H1 (cell line): ENCODE data around the gene MRPL28. TPM values are rescaled to one million over a fixed set of nuclear protein-coding genes. Genes with fewer than 3 reads are reported as not detected.

Source experiments
- CTCF ChIA-PET: fragments of 300-600 bp; sonication (Branson Sonifier 250); formaldehyde crosslinking; loops from one replicate; lab custom pipeline; 2021; ENCODE audit not compliant: partially characterized antibody; lab: Charles Lee
- POLR2A ChIA-PET: fragments of 300-600 bp; sonication (Branson Sonifier 250); formaldehyde crosslinking; loops from one replicate; lab custom pipeline; 2021; ENCODE audit warnings: inconsistent platforms; ENCODE audit not compliant: partially characterized antibody; lab: Charles Lee
- DNase-seq, 2 experiments: peaks; one replicate each; pipeline versions ENCODE4 v3.0.0 to v3.0.0-alpha.2; 2010 to 2022; ENCODE audit warnings: low spot score in 2 of 2, low read depth in 1 of 2, mixed read lengths in 1 of 2
- FAIRE-seq: peaks from 2 replicates; lab custom pipeline; 2011; peaks lifted over from hg19 to GRCh38; lab: Jason Lieb, UNC
- H2AFZ ChIP-seq: 2 replicates; pipeline ENCODE4 v1.8.1; 2012; ENCODE audit warnings: low read length, inconsistent platforms
- H2AK5ac ChIP-seq: 2 replicates; pipeline ENCODE4 v1.6.1; 2013; ENCODE audit warnings: low read depth, low read length
- H2BK120ac ChIP-seq: replicated peaks from 2 replicates; pipeline ENCODE3; 2013; ENCODE audit warnings: low read depth, low read length, inconsistent platforms
- H2BK12ac ChIP-seq: 2 replicates; pipeline ENCODE4 v1.6.1; 2013; ENCODE audit warnings: low read depth, low read length
- H2BK15ac ChIP-seq: 2 replicates; pipeline ENCODE4 v1.6.1; 2013; ENCODE audit warnings: low read length
- H2BK20ac ChIP-seq: 2 replicates; pipeline ENCODE4 v1.6.1; 2013; ENCODE audit warnings: low read length
- H2BK5ac ChIP-seq: 2 replicates; pipeline ENCODE4 v1.6.1; 2013; ENCODE audit warnings: low read depth, low read length
- H3K14ac ChIP-seq: 2 replicates; pipeline ENCODE4 v1.6.1; 2013; ENCODE audit warnings: inconsistent platforms; ENCODE audit not compliant: insufficient read length
- H3K18ac ChIP-seq: 2 replicates; pipeline ENCODE4 v1.6.1; 2013; ENCODE audit warnings: low read length; ENCODE audit errors: extremely low read depth
- H3K23ac ChIP-seq: 2 replicates; pipeline ENCODE4 v1.6.1; 2013; ENCODE audit warnings: inconsistent platforms; ENCODE audit not compliant: insufficient read length
- H3K23me2 ChIP-seq: 2 replicates; pipeline ENCODE4 v1.6.1; 2013; ENCODE audit warnings: low read depth, low read length
- H3K27ac ChIP-seq: 2 replicates; pipeline ENCODE4 v1.6.1; 2011; ENCODE audit warnings: low read depth, low read length, inconsistent platforms
- H3K27me3 ChIP-seq, 4 experiments: replicated peaks in 1 of 4; 1 replicate in 1 of 4; 2 replicates in 3 of 4; pipeline versions ENCODE4 v1.6.1 to v1.8.1; 2011 to 2013; ENCODE audit warnings: low read length in 3 of 4, mild to moderate bottlenecking in 3 of 4, inconsistent platforms in 2 of 4, mixed read lengths in 2 of 4, moderate library complexity in 1 of 4; ENCODE audit not compliant: control insufficient read depth in 3 of 4, insufficient read depth in 3 of 4; ENCODE audit errors: extremely low read depth in 1 of 4
- H3K36me3 ChIP-seq, 4 experiments: 2 replicates each; pipeline versions ENCODE4 v1.6.1 to v1.8.1; 2011 to 2013; ENCODE audit warnings: mild to moderate bottlenecking in 4 of 4, low read length in 3 of 4, moderate library complexity in 2 of 4, control low read depth in 1 of 4, inconsistent platforms in 1 of 4; ENCODE audit not compliant: insufficient read depth in 4 of 4, control insufficient read depth in 2 of 4
- H3K4ac ChIP-seq: replicated peaks from 2 replicates; pipeline ENCODE3; 2013; ENCODE audit warnings: low read length, low read depth, mixed read lengths, inconsistent platforms; ENCODE audit not compliant: insufficient read length
- H3K4me1 ChIP-seq, 4 experiments: replicated peaks in 1 of 4; 1 replicate in 1 of 4; 2 replicates in 3 of 4; pipeline versions ENCODE4 v1.6.1 to v1.8.1; 2011 to 2013; ENCODE audit warnings: low read length in 3 of 4, inconsistent platforms in 2 of 4, mixed read lengths in 1 of 4; ENCODE audit not compliant: insufficient read depth in 4 of 4, control insufficient read depth in 3 of 4
- H3K4me2 ChIP-seq, 2 experiments: 2 replicates each; pipeline versions ENCODE4 v1.6.1 to v1.8.1; 2011 to 2013; ENCODE audit warnings: low read depth in 2 of 2, low read length in 2 of 2, control low read depth in 1 of 2, inconsistent platforms in 1 of 2, mild to moderate bottlenecking in 1 of 2; ENCODE audit not compliant: insufficient read depth in 1 of 2
- H3K4me3 ChIP-seq, 4 experiments: fragments of 200-600, 300-600 bp in 1 of 4; sonication (generic), shearing (Covaris generic), sonication (Bioruptor Twin) in 1 of 4; 2 replicates each; pipeline versions ENCODE4 v1.5.1 to v1.8.1; 2011 to 2016; ENCODE audit warnings: low read length in 4 of 4, low read depth in 3 of 4, control low read depth in 2 of 4, inconsistent platforms in 2 of 4, mild to moderate bottlenecking in 2 of 4, mixed read lengths in 1 of 4, moderate library complexity in 1 of 4; ENCODE audit not compliant: insufficient read depth in 2 of 4; ENCODE audit errors: extremely low read depth in 1 of 4
- H3K56ac ChIP-seq: replicated peaks from 2 replicates; pipeline ENCODE3; 2013; ENCODE audit warnings: low read depth, mild to moderate bottlenecking, mixed read lengths, low read length, inconsistent platforms; ENCODE audit not compliant: insufficient read length
- H3K79me1 ChIP-seq: 2 replicates; pipeline ENCODE4 v1.6.1; 2013; ENCODE audit warnings: low read depth, low read length, control low read depth
- H3K79me2 ChIP-seq, 2 experiments: 2 replicates each; pipeline versions ENCODE4 v1.6.1 to v1.8.1; 2012 to 2013; ENCODE audit warnings: low read length in 2 of 2, mild to moderate bottlenecking in 2 of 2, inconsistent platforms in 1 of 2; ENCODE audit not compliant: insufficient read depth in 2 of 2, control insufficient read depth in 1 of 2
- H3K9ac ChIP-seq, 4 experiments: replicated peaks in 1 of 4; 1 replicate in 1 of 4; 2 replicates in 3 of 4; pipeline versions ENCODE4 v1.6.1 to v1.8.1; 2011 to 2013; ENCODE audit warnings: low read depth in 3 of 4, low read length in 3 of 4, control low read depth in 2 of 4, mild to moderate bottlenecking in 2 of 4, moderate library complexity in 2 of 4, inconsistent platforms in 1 of 4; ENCODE audit errors: extremely low read depth in 1 of 4
- H3K9me3 ChIP-seq, 2 experiments: 2 replicates each; pipeline versions ENCODE4 v1.6.1 to v1.8.1; 2012 to 2013; ENCODE audit warnings: mild to moderate bottlenecking in 2 of 2, moderate library complexity in 2 of 2, control low read depth in 1 of 2, inconsistent platforms in 1 of 2, low read depth in 1 of 2, low read length in 1 of 2, mixed read lengths in 1 of 2; ENCODE audit not compliant: insufficient read depth in 2 of 2
- H4K20me1 ChIP-seq, 2 experiments: replicated peaks in 1 of 2; 2 replicates each; pipeline versions ENCODE3 to v1.8.1; 2011 to 2013; ENCODE audit warnings: inconsistent platforms in 2 of 2, low read length in 2 of 2, mild to moderate bottlenecking in 1 of 2; ENCODE audit not compliant: insufficient read depth in 2 of 2, control insufficient read depth in 1 of 2
- H4K5ac ChIP-seq: 2 replicates; pipeline ENCODE4 v1.6.1; 2013; ENCODE audit warnings: low read length, low read depth, mixed read lengths, inconsistent platforms; ENCODE audit not compliant: insufficient read length
- H4K8ac ChIP-seq: 2 replicates; pipeline ENCODE4 v1.8.0; 2013; ENCODE audit warnings: mild to moderate bottlenecking, moderate library complexity, low read length, inconsistent platforms; ENCODE audit not compliant: insufficient read depth; ENCODE audit errors: extremely low read depth
- H4K91ac ChIP-seq: replicated peaks from 2 replicates; pipeline ENCODE3; 2013; ENCODE audit warnings: low read length, mixed read lengths, inconsistent platforms; ENCODE audit not compliant: insufficient read length
- CHD1 ChIP-seq: IDR thresholded peaks from 2 replicates; pipeline ENCODE4 v1.6.1; 2012; ENCODE audit warnings: low read depth, low read length, improper control_type of control experiment
- CTCF ChIP-seq, 3 experiments: IDR thresholded peaks; 1 replicate in 2 of 3; 2 replicates in 1 of 3; pipeline versions ENCODE4 v1.5.1 to v1.6.1; 2011; ENCODE audit warnings: low read length in 3 of 3, mild to moderate bottlenecking in 3 of 3, inconsistent platforms in 2 of 3, low read depth in 1 of 3, moderate library complexity in 1 of 3; ENCODE audit not compliant: insufficient read depth in 1 of 3; ENCODE audit errors: control extremely low read depth in 1 of 3
- EP300 ChIP-seq, 2 experiments: IDR thresholded peaks; 1 replicate in 1 of 2; 2 replicates in 1 of 2; pipeline ENCODE4 v1.6.1; 2011 to 2012; ENCODE audit warnings: low read depth in 2 of 2, low read length in 2 of 2, mild to moderate bottlenecking in 2 of 2, borderline replicate concordance in 1 of 2, inconsistent platforms in 1 of 2, moderate library complexity in 1 of 2
- HDAC6 ChIP-seq: IDR thresholded peaks from one replicate; pipeline ENCODE4 v1.7.1; 2012; ENCODE audit warnings: low read depth, mild to moderate bottlenecking, inconsistent platforms, low read length, moderate library complexity
- JUND ChIP-seq: IDR thresholded peaks from 2 replicates; pipeline ENCODE4 v1.6.1; 2011; ENCODE audit warnings: mild to moderate bottlenecking, improper control_type of control experiment, low read length
- RFX5 ChIP-seq: IDR thresholded peaks from 2 replicates; pipeline ENCODE4 v1.6.1; 2011; ENCODE audit warnings: low read depth, low read length, improper control_type of control experiment, borderline replicate concordance
- WGBS, 2 experiments: shearing (Covaris generic) in 1 of 2; methylation state at CpG; one replicate each; pipeline versions ENCODE4 v1.1.6 to v1.1.7; 2013 to 2015; ENCODE audit warnings: low lambda C conversion rate in 2 of 2, mixed read lengths in 2 of 2, inconsistent platforms in 1 of 2, low coverage in 1 of 2, missing lambda C conversion rate in 1 of 2; ENCODE audit not compliant: insufficient replicate concordance in 2 of 2, insufficient coverage in 1 of 2, insufficient read length in 1 of 2; ENCODE audit errors: extremely low coverage in 1 of 2, missing lambda C conversion rate in 1 of 2; 5-methylcytosine and 5-hydroxymethylcytosine counted together
- polyA plus RNA-seq, 7 experiments: library from polyadenylated mRNA; depleted of rRNA in 3 of 7; stranded (reverse) in 5 of 7; unstranded in 2 of 7; fragments of >200 nt in 5 of 7; fragments of 200-250 nt in 2 of 7; gene quantifications; 1 replicate in 5 of 7; 2 replicates in 1 of 7; 4 replicates in 1 of 7; pipeline versions ENCODE4 v1.2.1 to v1.2.3, GENCODE V29; 2011 to 2013; ENCODE audit warnings: missing spikeins in 2 of 7, mixed read lengths in 2 of 7
- total RNA-seq: library from RNA; stranded (reverse); fragmentation: NEBNext Ultra II Directional; extraction: Animal tissue kit (Norgen Biotek cat#: 25700); gene quantifications from 2 replicates; pipeline ENCODE4 v1.2.1, GENCODE V29; 2021
- TF ChIP-seq, protein P1 (sequence below): IDR thresholded peaks from 2 replicates; pipeline ENCODE4 v1.6.1; 2011; ENCODE audit warnings: low read depth, mild to moderate bottlenecking, low read length; ENCODE audit not compliant: insufficient read depth

MRPL28 gene
- total and polyA plus RNA-seq, 2 of the 8 experiments (the other 6 are each of a cell fraction or from before 2014, with no cell fraction given), result 88.9 to 188 TPM

DNA sequence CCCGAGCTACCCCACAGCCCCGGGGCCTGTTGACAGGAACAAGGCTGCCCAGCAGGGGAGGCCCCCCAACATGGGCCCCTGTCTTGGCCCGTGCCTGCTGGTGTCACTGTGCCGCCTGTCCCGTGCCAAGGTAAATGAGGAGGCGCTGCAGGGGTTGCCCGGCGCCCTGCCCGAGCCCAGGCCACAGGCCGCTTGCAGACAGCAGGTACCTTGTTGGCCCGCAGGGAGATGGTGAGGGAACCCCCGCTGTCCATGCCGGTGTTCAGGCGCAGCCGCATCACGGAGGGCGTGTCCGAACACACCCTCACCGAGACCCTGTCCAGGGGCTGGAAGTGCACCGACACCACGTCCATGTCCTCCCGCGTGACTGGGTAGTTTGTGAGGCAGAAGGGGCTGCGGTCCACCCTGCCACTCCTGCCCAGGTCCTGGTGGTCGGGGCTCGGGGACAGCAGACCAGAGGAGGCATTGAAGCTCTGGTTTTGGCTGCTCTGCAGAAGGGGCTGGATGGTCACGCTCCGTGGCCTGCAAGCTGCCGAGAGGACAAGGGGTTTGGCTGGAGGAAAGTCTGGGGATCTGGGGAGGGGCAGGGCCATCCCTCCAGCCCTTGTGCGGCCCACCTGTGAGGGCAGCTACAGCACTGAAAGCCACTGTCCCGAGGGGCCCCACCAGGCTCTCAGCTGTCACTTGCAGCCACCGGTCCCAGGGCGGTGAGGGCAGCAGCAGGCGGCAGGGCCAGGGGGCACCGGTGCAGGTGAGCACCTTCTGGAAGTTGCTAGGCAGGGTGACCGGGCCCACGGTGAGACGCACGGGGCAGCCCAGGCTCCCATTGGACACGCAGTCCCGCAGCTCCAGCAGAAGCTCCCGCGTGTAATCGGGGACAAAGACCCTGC is 5.8 kb upstream of the MRPL28 start:
- H2AFZ ChIP-seq, result no peak overlapping the region
- no peak overlapping the region for H2BK5ac ChIP-seq
- H4K91ac ChIP-seq, result no peak overlapping the region
- H3K4ac ChIP-seq, result no peak overlapping the region
- H4K8ac ChIP-seq, result no peak overlapping the region; the same call in none of the 2 replicates
- peaks cover 18 to 45% of the 10 kb centered on the region in 2 experiments for H4K20me1 ChIP-seq
- no peak overlapping the region for H3K14ac ChIP-seq
- no peak overlapping the region for H3K56ac ChIP-seq
- POLR2A ChIA-PET, result interaction anchor here (1.0 kb wide), 1 partner anchor 22 kb away, joined by 3 read pairs; no protein-coding TSS in a partner anchor
- no peak overlapping the region for H2BK12ac ChIP-seq
- WGBS, 2 experiments, result 96% methylated on average over 44 of the region's 44 CpGs; no CpG with 5 or more reads in 1 of the 2 experiments
- H2BK20ac ChIP-seq, result no peak overlapping the region
- no peak overlapping the region for H3K4me2 ChIP-seq
- no peak overlapping the region for H2AK5ac ChIP-seq
- no peak overlapping the region for H3K23ac ChIP-seq
- DNase-seq, result no peak
- H3K27ac ChIP-seq, result no peak overlapping the region
- peaks cover 4% of the 10 kb centered on the region; the same call in 1 of the 2 replicates for H3K79me1 ChIP-seq
- no peak overlapping the region for H3K9ac ChIP-seq
- no peak overlapping the region for H2BK120ac ChIP-seq
- H4K5ac ChIP-seq, result no peak overlapping the region
- H3K4me3 ChIP-seq, result no peak overlapping the region
- peaks cover 5 to 19% (median 11%) of the 10 kb centered on the region in 4 experiments for H3K4me1 ChIP-seq
- FAIRE-seq, result no peak
- no peaks in the 10 kb centered on the region for H3K9me3 ChIP-seq
- CTCF ChIA-PET, result interaction anchor here (0.8 to 1.6 kb wide), 4 partner anchors 26 to 171 kb away, joined by 3 to 4 read pairs (median 3); partner anchors contain the start of gene DECR2
- H3K23me2 ChIP-seq, result peaks cover 2% of the 10 kb centered on the region; the same call in 1 of the 2 replicates
- H3K79me2 ChIP-seq, result peaks cover 0 to 24% of the 10 kb centered on the region in 2 experiments; a peak in 2 of 4 replicates
- peaks cover 21 to 57% (median 29%) of the 10 kb centered on the region in 4 experiments for H3K36me3 ChIP-seq
- H3K27me3 ChIP-seq, result no peaks in the 10 kb centered on the region
- H3K18ac ChIP-seq, result no peak overlapping the region
- H2BK15ac ChIP-seq, result no peak overlapping the region
- TF ChIP-seq EP300 (IDR thresholded peaks at IDR 0.05; ENCODE audit: borderline replicate concordance in 1 of 2, low read depth in 2 of 2, low read length in 2 of 2) (no peak), HDAC6 (no peak), CTCF (IDR thresholded peaks at IDR 0.05; ENCODE audit: control extremely low read depth in 1 of 3, insufficient read depth in 1 of 3, low read depth in 1 of 3, low read length in 3 of 3) (no peak), JUND (no peak), RFX5 (no peak), CHD1 (no peak)
- TF ChIP-seq, protein P1, sequence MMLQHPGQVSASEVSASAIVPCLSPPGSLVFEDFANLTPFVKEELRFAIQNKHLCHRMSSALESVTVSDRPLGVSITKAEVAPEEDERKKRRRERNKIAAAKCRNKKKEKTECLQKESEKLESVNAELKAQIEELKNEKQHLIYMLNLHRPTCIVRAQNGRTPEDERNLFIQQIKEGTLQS, result no peak
